Renal pelvis (tissue), 4 donors: ENCODE measurements around the gene TRAPPC10. TPM values are rescaled to one million over a fixed set of nuclear protein-coding genes. Genes with fewer than 3 reads are reported as not detected.
A peak's percentile ranks its signal among the peaks of the same experiment; 100 is the strongest.

ENCODE experiments used
- DNase-seq: peaks from one replicate; pipeline ENCODE4 v3.0.0-alpha.2; 2013
- polyA plus RNA-seq, 3 donors: library from polyadenylated mRNA; unstranded; fragments of 120-200 nt; gene quantifications; one replicate each; pipeline ENCODE4 v1.2.1, GENCODE V29; 2013; ENCODE audit not compliant: insufficient read length in 3 of 3

The TRAPPC10 gene
- polyA plus RNA-seq, 3 donors, result 35.4 to 49.6 (median 47.5) TPM

- no peak for DNase-seq
Measured at GRCh38 chr21:44029460-44030087, 17.5 kb downstream of the TRAPPC10 start.

- no peak for DNase-seq
Measured at GRCh38 chr21:44035244-44035643, 23.1 kb downstream of the TRAPPC10 start.

DNA sequence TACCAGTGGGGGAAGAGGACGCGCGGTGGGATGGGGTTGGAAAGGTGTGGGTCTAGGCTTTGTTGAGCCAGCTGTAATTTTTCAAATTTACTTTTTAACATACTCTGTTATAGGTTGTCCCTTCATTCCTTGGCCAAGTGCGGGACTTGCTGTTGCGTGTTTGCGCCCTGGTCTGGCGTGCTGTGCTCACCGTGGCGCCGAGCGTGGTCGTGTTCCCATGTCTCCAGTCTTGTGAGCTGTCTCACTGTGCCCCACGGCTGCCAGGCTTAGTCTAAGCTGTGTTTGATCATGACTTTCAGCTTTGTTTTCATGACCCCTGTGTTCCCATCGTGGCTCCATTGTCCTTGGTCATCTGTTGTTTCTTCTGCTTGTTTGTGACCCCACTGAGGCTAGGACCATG is 26.0 kb downstream of the TRAPPC10 start:
- no peak for DNase-seq

DNA sequence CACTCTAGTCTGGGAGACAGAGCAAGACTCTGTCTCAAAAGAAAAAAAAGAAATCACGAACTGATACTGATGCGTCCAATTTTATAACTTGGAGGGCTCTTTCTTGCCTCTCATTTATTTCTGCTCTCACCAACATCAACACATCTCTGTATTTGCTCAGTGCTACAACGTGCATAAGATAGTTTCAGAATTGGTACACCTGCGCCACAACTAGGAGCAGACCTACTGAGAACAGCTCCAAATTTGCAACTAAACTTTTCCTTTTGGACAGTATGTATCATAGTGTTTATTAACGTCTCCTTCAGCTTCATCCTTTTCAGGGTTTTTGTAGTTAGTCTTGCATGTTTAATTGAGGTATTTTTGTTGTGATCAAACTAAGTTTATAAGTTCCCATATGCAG is 27.7 kb downstream of the TRAPPC10 start:
- DNase-seq, result no peak

- DNase-seq, result no peak
Measured at GRCh38 chr21:44043613-44044012, 31.5 kb downstream of the TRAPPC10 start.

GRCh38 chr21:44046734-44047133 is 34.6 kb downstream of the TRAPPC10 start:
- DNase-seq, result no peak

DNA sequence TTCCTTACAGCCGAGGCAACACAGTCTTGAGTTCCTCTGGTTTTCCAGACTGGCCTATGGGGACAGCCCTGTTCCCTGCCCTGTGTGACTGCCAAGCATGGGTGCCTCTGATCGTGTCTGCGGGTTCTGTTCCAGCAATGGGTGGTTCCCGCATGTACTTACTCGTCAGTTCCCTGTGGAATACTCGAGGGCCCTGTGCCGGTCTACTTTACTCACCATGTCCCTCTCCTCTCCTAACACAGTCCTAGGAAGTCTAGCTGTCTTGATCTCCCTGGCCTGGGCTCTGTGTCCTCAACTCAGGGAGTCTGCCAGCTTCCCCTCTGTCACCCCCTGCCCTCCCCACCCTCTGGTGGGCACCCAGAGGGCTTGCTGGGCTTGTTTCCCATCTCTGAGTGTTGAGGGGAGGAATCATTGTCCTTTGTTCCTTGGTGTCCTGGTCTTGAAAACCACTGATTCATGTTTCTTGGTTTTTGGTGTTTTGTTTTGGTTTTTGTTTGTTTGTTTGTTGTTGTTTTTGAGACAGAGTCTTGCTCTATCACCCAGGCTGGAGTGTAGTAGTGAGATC is 36.0 kb downstream of the TRAPPC10 start:
- DNase-seq, result no peak

- DNase-seq, result no peak
Measured at GRCh38 chr21:44049182-44049581, 37.1 kb downstream of the TRAPPC10 start.

GRCh38 chr21:44049606-44050005 is 37.5 kb downstream of the TRAPPC10 start:
- DNase-seq, result no peak

DNA sequence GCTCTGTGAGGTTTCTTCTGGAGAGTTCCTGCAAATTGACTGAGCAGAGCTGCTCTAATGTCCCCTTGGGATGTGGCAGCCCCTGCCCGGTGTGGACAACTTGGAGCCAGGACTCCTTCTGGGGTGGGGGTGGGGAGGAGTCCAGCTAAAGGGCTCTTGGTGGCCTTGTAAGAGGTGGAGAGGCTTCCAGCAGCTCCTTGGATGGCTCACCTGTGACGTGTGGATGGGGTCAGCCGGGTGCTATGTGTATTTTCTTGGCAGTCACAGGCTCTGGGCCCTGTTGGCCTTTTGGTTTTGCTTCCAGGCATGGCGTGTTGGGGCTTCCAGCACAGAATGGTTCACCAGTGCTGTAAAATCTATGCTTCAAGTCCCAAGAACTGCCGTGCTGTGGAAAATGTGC is 38.2 kb downstream of the TRAPPC10 start:
- no peak for DNase-seq

DNA sequence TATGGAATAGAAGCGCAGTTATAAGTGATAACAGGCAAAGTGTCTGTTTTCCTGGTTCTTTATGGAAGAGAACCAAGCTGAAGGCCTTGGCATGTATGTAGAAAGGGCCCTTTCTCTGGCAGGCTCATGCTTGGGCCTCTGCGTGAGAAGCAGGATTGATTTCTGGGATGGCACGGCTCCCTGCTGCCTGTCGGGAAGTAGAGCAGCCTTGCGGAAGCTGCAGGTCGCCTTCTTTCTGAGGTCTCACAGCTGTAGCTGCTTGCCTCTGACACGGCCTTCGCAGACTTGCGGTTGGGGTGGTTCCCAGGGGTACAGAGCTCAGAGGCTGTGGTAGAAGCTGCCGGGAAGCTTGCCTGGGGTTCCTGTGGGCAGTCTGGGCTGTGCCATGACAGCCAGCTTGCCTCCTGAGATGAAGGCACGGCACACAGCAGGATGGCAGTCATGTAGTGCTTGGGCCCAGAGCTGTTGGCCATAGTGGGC is 39.4 kb downstream of the TRAPPC10 start:
- DNase-seq, result peak; percentile 31

- DNase-seq, result no peak
Measured at GRCh38 chr21:44052071-44052829, 40.1 kb downstream of the TRAPPC10 start.

- no peak for DNase-seq
Measured at GRCh38 chr21:44052830-44053226, 40.7 kb downstream of the TRAPPC10 start.

GRCh38 chr21:44053567-44053966 is 41.5 kb downstream of the TRAPPC10 start:
- no peak for DNase-seq

- peak; percentile 55 for DNase-seq
Measured at GRCh38 chr21:44054710-44055109, 42.6 kb downstream of the TRAPPC10 start.

- DNase-seq, result no peak
Measured at GRCh38 chr21:44057055-44057454, 44.9 kb downstream of the TRAPPC10 start.

DNA sequence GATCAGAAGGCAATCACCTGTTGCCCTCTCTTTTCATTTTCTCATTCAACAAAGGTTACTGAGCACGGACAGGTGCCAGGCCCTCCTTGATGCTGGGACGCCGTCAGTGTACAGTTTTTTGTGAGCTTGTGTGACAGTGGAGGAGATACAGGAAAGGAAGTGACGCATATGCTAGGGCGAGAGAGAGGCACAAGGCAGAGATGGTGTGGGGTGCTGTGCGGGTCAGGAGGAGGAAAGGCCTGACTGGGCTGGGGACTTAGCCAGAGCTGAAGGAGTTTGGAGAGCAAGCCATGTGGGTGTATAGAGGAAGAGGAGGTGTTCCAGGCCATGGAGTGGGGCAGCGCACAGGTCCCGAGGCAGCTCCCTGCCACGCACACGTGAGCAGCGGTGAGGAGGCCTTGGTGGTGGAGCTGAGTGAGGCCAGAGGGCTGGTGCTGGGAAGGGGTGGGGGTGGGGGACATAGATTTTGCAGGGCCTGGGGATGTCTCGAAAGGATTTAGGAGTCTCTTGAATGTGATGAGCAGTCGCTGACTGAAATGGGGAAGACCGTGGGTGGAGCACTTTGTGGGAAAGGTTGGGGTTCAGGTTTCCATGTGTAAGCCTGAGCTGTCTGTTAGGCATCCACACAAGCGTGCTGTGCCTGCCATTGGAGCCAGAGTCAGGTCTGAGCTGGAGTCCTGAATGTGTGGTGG is 46.0 kb downstream of the TRAPPC10 start:
- no peak for DNase-seq

GRCh38 chr21:44058652-44058964 is 46.5 kb downstream of the TRAPPC10 start:
- DNase-seq, result no peak

DNA sequence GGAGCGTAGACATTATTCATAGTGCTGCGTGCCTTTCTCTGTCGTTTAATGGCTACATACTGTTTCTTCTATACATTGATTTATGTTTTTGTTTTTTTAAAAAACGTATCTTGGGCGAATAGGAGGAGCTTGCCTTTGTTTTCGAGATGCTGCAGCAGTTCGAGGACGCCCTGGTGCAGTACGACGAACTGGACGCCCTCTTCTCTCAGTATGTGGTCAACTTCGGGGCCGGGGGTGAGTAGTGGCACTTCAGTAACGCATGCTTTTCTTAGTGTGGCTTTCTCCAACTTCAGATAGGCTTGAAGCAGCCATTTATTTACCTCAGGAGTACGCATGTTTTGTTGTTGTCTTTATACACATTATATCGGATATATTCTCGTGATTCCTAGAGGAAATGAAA is 46.9 kb downstream of the TRAPPC10 start:
- no peak for DNase-seq

GRCh38 chr21:44059710-44060109 is 47.6 kb downstream of the TRAPPC10 start:
- no peak for DNase-seq

DNA sequence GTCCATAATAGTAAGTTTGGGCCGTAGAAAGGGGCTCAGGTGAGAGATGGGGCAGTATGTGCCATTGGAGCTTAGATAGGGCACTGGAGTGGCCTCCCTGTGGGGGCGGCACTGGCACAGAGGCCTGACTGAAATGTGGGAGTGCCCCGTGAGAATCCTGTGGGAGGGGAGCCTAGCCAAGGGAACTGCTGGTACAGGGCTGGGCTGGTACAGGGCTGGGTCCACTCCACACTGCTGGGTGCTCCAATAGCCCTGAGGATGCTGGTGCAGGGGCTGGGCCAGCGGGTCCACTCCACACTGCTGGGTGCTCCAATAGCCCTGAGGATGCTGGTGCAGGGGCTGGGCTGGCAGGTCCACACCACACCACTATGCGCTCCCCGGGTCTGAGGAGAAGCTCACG is 50.3 kb downstream of the TRAPPC10 start:
- no peak for DNase-seq

GRCh38 chr21:44063151-44063912 is 51.2 kb downstream of the TRAPPC10 start:
- no peak for DNase-seq
